DMS153 treated with DMSO at 0.1 percent for 48 hours (cell line): ENCODE results near the gene DDR1.
"Not testable (repeated sequence)": the region's sequence is repeated elsewhere in the genome, so short reads cannot be mapped to it uniquely, and the experiment has no call there.

Experiments
- DNase-seq: peaks from one replicate; lab custom pipeline; 2025; ENCODE audit not compliant: unreplicated experiment; lab: John Stamatoyannopoulos, UW

The DDR1 gene

DNA sequence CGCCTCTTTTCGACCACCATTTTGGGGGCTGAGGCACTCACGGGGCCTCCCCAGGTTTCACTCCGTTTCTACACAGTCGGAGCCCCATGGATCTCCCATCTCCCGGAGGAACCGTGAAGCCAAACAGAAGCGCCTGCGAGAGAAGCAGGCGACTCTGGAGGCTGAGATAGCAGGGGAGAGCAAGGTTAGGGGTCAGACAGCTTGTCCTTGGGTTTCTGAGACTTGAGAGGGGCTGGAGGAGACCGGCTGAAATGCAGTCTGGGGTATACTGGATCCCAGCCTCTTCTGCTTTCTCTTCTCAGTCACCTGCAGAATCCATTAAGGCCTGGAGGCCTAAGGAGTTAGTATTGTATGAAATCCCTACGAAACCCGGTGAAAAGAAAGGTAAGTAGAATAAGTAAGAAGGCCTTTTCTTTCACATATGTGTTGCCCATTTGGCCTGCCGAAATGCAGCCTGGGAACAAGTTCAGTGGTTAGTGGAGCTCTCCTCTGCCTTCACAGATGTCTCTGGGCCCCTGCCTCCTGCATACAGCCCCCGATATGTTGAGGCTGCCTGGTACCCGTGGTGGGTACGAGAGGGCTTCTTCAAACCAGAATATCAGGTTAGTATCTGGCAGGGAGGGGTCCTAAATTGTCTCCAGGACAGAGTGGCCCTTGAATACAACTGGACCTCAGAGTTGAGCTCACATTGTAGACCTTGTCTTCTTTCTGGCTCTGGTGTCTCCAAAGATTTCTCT is 30.7 kb downstream of the DDR1 start:
- DNase-seq, result no peak

DNA sequence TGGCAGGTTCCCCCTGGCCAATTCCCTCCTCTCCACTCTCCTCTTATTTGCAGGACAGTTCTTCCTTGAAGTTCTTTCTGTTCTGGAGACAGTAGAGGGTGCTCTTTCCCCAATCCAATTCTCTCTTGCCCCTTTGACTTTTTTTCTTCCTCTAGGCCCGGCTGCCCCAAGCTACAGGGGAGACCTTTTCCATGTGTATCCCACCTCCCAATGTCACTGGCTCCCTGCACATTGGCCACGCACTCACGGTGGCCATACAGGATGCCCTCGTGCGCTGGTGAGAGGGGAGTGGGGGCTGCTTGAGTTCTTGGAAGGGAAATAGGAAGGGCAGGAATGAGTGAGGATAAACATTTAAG is 31.2 kb downstream of the DDR1 start:
- DNase-seq, result peak; percentile 63

DNA sequence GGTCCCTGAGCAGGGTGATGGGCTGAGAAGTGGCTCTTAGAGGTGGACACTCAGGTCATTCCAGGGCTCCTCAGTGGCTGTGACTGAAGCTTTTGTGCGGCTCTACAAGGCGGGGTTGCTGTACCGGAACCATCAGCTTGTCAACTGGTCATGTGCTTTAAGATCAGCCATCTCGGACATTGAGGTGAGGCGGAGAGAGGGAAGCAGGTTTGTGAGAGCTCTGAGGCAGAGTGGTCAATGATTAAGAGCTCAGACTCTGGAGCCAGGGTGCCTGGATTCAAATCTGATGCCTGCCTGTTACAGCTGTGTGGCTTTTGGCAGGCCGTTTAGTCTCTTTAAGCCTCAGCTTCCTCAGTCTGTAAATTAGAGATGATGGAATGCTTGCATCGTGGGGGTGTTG is 32.7 kb downstream of the DDR1 start:
- no peak for DNase-seq

DNA sequence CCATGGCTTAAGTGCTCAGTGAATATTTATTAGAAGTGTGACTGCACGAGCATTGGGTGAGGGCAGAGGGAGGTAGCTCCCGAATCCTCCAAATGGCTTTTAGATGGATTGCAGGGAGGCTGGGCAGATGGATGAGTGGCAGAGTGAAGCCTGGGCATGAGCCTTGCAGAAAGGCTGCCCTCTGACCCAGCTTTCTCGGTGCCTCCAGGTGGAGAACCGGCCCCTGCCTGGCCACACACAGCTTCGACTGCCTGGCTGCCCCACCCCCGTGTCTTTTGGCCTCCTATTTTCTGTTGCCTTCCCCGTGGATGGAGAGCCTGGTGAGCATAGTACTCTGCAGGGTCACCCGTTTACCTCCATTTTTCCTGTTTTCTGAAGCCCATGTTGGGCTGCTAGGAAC is 33.2 kb downstream of the DDR1 start:
- DNase-seq, result no peak

DNA sequence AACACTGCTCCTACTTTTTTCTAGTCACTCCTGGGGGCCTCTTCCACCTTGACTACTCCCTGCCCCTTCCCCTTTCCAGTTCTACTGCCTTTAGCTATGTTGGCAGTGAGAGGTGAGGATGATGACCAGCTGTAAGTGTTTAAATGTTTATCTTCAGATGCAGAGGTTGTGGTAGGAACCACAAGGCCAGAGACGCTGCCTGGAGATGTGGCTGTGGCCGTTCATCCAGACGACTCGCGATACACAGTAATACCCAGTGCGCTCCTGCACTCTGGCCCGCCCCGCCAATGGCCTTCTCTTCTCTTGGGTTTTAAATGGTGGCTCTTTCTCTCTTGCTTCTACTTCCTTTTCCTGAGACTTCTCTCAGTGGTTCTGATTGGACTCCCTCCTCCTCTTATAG is 34.4 kb downstream of the DDR1 start:
- no peak for DNase-seq

DNA sequence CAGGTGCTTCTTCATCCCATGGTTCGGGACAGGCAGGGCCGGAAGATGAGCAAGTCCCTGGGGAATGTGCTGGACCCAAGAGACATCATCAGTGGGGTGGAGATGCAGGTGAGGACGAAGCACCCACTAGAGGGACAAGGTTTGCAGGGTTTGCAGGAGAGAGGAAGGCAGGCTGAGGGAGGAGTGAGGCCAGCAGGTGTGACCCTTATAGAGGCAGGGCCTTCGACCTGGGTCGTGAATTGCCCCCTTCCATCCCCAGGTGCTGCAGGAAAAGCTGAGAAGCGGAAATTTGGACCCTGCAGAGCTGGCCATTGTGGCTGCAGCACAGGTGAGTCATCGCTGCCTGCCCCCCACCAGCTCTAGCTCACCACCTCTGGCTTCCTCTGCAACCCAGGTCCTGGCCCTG is 38.1 kb downstream of the DDR1 start:
- no peak for DNase-seq

DNA sequence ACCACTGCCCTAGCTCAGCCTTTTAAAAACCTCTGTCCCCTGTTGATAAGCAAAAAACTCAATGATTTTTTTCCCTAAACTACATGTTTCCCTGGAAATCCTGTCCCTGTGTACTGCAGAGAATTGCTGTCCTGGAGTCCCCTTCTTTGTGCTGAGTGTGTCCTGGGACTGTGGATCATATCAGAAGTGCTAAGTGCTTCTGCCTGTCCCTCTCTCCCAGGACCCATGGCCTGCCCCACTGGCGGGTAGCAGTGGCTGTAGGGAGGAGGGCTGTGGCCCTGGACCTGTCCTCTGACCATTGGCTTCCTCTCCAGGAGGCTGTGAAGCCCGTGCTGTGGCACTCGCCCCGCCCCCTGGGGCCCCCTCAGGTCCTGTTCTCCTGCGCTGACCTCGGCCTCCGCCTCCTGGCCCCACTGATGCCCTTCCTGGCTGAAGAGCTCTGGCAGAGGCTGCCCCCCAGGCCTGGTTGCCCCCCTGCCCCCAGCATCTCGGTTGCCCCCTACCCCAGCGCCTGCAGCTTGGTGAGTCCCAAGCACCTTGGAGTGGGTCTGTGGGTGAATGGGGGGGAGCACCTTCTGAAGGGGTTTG is 39.8 kb downstream of the DDR1 start:
- not testable (repeated sequence) for DNase-seq

DNA sequence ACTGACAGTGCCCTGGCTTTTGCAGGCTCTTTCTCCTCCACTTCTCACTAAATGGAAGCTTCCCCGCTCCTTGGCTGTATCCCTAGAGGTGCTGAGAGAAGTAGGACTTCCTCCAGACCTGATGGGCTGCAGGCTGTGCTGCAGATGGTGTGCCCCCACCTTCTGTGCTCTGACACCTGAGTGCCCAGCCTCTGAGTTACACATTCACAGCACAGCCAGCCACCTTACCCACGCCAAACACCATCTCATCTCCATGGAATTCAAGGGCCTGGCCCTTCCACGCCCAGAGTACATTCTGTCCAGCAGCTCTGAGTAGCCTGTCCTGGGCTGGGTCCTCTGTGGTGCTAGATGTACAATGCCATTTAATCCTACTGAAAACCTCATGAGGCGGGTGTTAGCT is 42.3 kb downstream of the DDR1 start:
- no peak for DNase-seq

DNA sequence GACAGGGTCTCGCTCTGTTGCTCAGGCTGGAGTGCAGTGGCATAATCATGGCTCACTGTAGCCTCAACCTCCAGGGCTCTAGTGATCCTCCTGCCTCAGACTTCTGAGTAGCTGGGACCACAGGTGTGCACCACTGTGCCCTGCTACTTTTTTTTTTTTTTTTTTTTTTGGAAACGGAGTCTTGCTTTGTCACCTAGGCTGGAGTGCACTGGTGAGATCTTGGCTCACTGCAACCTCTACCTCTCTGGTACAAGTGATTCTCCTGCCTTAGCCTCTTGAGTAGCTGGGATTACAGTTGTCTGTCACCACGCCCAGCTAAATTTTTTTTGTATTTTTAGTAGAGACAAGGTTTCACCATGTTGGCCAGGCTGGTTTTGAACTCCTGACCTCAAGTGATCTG is 42.8 kb downstream of the DDR1 start:
- DNase-seq, result not testable (repeated sequence)

DNA sequence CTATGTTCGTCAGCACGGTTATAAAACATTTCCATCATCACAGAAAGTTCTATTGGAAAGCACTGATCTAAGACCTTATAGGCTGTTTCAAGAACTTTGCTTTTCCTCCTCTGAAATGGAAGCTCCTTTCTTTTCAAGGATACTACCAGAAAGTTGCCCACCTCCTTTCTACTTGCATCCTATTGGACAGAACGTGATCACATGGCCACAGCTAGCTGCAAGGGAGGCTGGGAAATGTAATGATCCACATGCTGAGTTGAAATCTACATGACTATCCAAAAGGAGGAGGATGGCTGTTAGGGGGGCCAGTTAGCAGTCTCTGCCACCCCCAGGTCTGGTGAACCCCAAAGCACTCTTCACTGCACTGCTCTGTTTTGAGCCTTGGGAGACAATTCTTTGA is 44.4 kb downstream of the DDR1 start:
- DNase-seq, result no peak

DNA sequence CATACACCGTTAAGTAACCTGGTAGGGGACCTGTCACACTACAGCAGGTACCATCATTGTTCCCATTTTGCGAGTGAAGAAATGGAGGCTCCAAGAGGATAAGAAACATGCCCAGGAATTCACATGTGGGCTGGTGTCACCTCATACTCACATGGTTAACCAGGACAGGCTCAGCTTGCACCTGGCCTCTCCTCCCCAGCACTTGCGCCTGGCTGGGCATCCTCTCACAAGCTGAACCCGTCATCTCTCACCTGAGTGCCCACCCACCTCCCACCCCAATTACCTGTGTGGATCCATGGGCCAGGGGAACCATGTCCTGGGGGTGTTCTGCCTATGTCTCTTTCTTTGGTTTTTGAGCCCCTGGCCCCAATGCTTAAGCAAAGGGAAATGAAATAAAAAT is 46.2 kb downstream of the DDR1 start:
- DNase-seq, result no peak

DNA sequence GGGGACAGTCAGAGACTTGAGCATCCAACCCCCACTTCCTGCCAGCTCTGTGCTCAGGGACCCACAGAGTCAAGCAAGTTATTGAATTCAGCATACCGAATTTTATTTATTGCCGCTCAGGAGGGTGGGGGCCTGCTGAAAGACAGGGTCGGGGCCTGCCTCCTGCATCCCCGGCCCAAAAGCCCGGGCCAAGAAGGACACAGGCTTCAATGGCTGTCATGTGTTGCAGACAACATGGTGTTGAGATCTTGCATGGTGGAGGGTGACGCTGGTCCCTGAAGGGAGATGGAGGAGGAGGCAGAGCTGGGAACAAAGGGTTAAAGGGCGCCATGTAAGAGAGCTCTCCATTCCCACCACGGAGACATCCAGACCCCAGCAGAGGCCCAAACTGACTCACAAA is 47.0 kb downstream of the DDR1 start:
- DNase-seq, result no peak

DNA sequence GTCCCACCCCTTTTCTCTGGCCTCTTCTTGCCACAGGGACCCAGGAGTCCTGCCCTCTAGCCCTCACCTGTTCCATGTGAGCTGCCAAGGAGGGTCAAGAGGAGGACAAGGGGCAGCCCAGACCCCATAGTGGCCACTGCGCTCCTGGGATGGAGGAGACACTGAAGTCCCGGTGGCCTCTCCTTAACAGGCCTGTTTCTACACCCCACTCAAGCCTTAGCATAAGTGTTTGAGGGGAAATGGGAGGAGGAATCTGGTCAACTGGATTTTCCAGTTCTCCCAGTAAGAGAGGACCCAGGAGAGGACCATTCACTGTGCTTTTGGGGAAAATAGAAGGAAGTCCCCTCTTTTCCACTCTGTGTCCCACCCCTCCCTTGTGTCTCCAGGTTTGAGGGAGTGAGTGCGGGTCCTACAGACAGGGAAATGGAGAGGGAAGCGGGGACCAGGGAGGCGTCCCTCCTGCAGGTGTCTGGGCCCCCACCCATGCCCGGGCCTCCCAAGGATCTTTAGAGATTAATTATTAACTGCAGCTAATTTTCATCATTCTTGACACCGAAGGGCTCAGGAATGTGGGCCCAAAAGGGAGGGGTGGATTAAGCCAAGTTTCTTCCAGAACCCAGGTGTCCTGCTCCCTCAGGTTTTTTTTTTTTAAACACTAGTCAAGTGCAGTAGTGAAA is 47.8 kb downstream of the DDR1 start, which contains the start of gene SFTA2:
SFTA2 (minus strand) TSS at position 202 of the 677 bp plus-strand sequence; CDS start at position 128, 74 bp downstream.
- no peak for DNase-seq

DNA sequence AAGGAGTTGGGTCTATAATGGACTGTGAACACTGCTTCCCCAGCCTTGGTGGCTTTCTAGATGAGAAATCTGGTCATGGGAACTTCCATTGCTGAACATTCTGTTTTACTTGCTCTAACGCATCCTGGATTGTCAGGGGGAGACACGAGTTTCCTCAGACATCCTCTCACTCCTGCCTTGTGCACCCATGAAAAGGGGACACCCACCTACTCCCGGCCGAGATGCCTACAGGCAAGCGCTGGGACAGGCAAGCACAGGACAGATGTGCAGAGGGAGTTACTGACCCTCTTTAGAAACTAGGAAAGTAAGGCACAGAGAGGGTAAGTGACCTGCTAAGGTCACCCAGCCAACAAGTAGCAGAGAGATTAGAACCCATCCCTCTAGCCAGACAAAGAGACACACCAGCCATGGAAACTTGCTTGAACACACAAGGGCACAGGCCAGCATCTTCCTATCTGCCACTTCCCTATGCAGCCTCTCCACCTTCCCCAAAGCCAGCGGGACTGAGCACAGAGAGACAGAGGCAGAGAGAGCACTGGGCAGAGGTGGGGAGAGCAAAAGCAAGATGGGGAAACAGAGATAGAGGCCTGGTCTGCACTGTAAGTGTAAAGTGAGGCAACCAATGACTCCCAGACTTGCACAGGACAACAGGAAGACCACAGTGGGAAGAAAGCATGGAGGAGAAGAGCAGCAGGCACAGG is 48.5 kb downstream of the DDR1 start:
- no peak for DNase-seq

DNA sequence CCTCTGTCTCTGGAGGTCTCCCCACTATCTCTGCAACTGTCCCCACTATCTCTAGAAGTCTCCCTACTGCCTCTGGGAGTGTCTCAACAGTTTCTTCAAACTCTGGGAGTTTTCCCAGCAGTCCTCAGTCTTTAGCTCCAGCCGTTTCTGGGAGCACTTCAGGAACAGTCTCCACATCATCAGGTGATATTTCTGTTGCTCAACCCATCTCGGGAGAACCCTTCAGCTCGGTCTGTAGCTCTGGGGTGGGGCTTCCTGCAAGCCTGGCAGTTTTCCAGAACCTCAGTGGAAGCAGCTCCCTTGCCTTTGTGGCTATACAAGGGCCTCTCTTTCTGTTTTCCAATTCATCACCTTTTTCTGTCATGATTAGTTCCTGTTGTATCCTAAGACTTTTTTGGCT is 50.7 kb downstream of the DDR1 start:
- no peak for DNase-seq

DNA sequence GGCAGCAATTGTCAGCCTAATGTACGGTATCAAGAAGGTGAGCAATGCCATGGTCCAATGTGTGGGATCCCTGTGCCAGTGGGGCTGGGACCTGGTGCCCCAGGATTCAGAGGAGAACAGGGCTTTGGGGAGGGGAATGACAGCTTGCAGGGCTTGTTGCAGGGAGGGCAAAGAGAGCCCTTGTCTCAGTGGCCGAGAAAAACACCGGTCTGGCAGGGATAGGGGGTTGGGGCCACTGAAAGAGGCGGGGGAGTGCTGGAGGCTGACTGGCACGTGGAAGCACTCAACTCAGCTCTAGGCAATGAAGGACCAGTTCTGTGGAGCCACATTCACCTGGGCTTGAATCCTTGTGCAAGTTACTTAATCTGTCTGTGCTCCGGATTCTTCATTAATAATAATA is 52.9 kb downstream of the DDR1 start:
- DNase-seq, result no peak

DNA sequence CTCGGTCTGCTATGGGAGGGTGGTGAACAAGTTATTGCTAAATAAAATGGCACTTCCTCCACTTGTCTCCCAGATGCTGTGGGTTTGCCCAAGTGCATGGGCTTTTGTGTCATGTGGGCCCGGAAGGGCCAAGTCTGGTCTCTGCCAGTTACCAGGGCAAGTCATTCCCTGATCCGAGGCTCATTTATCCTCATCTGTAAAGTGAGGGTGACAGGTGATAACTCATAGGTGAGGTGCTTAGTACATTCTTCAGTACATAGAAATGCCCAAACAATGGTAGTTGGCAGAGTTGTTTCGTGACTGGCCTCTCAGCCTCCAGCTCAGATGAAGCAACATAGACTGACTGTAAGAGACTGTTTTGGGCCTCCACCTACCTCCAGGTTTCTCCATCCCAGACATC is 54.4 kb downstream of the DDR1 start:
- DNase-seq, result no peak

DNA sequence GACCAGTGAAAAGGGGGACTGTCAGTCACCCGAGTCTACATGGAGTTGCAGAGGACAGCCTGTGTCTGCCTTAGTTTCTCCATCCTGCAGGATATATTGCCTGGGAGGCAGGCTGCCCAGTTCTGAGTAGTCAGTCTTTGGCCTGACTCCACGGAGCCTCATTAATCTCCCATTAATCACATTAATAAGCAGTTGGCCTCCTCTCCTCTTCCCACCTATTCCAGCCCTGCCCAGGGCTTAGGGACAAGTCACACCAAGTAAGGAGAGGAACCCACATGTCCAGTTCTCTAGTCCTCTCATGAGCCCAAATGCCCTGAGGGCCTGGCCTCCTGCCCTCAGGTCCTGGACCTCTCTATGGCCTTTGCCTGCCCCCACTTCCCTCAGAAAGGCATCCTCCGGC is 55.2 kb downstream of the DDR1 start:
- no peak for DNase-seq

DNA sequence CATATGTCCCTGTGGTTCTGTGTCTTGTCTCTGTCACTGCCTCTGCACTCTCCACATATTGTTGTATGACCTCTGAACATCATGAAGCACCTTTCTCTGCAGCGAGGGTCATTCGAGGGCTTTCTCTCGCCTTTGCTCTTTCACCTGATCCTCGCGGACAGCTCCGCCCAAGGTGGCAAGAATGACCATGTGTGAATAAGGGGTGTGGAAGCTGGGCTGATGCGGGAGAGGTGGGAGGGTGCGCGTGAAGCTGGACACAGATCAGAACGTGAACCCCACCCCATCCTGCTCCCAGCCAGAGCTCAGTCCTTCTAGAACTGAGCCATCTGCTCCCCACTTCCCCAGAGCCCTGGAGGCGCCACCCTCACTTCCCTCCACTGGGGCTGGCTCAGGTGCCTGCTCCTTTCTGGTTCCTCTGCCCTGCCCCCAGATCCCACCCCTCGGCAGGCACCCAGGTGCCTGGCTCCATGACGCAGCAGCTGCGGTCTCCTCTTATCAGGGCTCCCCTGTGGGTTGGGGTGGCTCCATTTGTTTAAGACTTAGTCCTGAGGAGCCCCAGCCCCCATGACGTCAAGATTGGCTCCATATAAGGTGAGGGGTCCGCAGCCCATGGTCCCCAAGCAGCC is 56.2 kb downstream of the DDR1 start, which contains the start of gene MUCL3:
MUCL3 (plus strand) TSS at position 613 of the 626 bp plus-strand sequence. CDS start 27 bp downstream, outside the sequence.
- no peak for DNase-seq

DNA sequence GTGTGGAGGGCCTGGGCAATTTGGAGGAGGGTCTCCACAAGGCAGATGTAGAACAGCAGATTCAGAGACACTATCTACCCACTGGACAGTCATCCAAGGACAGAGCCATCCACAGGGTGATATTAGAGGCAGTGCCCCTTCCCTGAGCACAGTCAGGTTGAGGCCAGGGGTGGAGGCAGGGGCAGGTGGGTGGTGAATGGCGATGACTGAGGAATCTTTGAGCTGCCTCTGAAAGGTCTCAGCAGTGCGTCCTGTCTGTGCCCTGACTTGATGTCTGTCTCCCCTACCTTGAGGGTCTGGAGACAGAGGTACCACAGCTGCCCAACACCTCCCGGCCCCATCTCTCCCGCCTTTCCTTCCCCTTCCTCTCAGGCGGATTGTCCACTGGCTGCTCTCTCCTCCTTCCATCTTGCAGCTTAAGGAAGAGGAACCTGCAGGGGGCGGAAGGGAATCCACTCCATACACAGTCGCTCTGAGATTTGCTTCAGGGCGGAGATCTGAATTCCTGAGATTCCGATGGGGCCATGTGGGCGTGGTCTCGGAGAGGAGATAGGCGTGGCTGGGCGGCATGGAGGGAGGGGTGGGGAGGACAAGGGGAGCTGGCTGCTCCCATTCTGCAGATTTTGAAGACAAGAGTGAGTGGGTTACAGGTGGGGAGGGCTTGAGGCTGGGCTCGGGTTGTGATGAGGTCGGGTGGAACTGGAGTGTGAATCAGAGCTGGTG is 58.2 kb downstream of the DDR1 start:
- no peak for DNase-seq

DNA sequence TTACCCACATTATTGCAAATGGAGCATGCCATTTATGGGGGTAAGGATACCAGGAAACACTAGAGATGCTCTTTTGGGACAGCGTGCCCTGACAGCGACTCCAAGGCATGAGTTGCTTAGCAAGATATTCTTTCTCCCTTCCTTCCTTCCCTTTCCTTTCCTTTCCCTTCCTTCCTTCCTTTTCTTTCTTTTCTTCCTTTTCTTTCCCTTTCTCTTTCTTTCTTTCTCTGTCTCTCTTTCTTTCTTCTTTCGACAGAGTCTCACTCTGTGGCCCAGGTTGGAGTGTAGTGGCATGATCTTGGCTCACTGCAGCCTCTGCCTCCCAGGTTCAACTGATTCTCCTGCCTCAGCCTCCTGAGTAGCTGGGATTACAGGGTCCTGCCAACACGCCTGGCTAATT is 59.7 kb downstream of the DDR1 start:
- DNase-seq, result no peak
